Esophagus squamous epithelium (tissue), 4 donors: ENCODE measurements around the gene MTFR1L.
A peak's percentile ranks its signal among the peaks of the same experiment; 100 is the strongest.

Experiments
- CTCF ChIP-seq, 6 experiments: fragments of 450-650 bp in 4 of 6; fragments of 200-600 bp in 2 of 6; sonication (generic) in 2 of 6; IDR thresholded peaks; one replicate each; pipeline ENCODE4 v1.5.1; 2016 to 2019; ENCODE audit warnings: antibody characterized with exemption in 6 of 6, mild to moderate bottlenecking in 4 of 6, moderate library complexity in 4 of 6
- POLR2A ChIP-seq, 4 donors: fragments of 450-650 bp; IDR thresholded peaks; one replicate each; pipeline ENCODE4 v1.6.1; 2017; ENCODE audit warnings: antibody characterized with exemption in 4 of 4, mild to moderate bottlenecking in 4 of 4, moderate library complexity in 3 of 4

DNA sequence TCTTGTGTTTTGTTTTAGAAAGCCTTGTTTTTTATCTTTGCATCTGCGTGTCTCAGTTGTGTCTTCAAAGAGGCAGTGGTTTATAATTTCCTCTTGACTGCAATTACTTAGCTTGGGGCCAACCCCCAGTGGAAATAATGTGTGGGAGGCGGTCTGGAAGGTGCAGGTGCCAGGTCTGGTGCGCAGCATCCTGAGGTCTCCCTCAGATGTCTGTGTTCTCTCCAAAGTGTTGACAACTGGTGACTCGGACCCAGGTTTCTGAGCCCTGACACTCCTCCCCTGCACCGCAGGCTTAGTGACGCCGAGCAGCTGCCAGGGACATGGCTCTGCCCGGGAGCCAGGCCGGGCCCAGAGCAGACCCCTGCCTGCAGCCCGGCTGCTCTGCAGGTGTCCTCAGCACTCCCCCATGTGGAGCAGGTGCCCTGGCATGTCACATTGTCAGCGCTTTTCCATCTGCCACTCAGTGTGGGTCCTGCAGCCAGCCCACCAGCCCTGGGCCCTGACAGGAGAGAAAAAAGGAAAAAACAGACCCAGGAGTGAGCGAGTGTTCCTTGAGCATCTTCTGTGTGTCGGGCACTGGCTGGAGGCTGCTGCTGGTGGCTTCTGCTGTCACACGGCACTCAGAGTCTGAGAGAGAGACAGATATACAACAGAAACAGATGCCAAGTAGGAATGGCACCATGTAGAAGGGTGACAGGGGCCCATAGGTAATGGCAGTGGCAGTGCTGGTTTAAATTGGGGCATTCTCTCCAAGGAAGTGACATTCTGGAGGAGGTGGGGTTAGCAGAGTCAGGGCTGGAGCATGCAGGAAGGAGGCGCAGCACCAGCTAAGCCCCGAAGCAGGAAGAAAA lies 44.6 kb upstream of the MTFR1L start:
- TF ChIP-seq CTCF (IDR thresholded peaks at IDR 0.05) (peak in 1 of 6 experiments; percentile 9), POLR2A (IDR thresholded peaks at IDR 0.05) (no peak)
